ENCODE measurements around the gene MCFD2. TPM values are rescaled to one million over a fixed set of nuclear protein-coding genes. Genes with fewer than 3 reads are reported as not detected.

The MCFD2 gene
- total RNA-seq, 1 donor from 2014 or later: 111 TPM

DNA sequence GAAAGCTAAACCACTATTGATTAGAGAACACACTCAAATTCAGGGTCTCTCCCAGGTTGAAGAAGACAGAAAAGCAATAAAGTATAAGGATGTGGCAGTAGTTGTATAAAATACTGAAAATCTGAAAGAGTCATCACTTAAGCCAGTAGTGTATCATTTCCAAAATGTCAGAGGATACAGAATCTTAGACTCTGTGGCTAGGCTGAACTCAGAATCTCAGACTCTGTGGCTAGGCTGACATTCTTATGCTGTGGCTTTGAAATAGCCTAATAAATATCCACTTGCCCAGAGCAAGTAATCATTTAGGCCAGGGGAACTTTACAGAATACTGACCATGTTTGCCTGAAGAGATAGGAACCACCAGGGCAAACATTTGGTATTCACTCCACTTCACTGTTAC, 13.1 kb downstream of the MCFD2 start:
- no peak overlapping the region for H3K4me3 ChIP-seq
- TF ChIP-seq, protein P1, sequence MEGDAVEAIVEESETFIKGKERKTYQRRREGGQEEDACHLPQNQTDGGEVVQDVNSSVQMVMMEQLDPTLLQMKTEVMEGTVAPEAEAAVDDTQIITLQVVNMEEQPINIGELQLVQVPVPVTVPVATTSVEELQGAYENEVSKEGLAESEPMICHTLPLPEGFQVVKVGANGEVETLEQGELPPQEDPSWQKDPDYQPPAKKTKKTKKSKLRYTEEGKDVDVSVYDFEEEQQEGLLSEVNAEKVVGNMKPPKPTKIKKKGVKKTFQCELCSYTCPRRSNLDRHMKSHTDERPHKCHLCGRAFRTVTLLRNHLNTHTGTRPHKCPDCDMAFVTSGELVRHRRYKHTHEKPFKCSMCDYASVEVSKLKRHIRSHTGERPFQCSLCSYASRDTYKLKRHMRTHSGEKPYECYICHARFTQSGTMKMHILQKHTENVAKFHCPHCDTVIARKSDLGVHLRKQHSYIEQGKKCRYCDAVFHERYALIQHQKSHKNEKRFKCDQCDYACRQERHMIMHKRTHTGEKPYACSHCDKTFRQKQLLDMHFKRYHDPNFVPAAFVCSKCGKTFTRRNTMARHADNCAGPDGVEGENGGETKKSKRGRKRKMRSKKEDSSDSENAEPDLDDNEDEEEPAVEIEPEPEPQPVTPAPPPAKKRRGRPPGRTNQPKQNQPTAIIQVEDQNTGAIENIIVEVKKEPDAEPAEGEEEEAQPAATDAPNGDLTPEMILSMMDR (IDR thresholded peaks at IDR 0.05): no peak
- TF ChIP-seq EZH2phosphoT487 (IDR thresholded peaks at IDR 0.05) (no peak), EZH2 (IDR thresholded peaks at IDR 0.05) (no peak)
- DNase-seq (ENCODE audit: low spot score): no peak
- no peaks in the 10 kb centered on the region for H3K9me3 Mint-ChIP-seq
- H3K9me3 ChIP-seq (ENCODE audit: low read depth): no peaks in the 10 kb centered on the region
- no peak overlapping the region for H3K4me2 ChIP-seq
- H3K36me3 Mint-ChIP-seq: peaks cover 25% of the 10 kb centered on the region
- H4K20me1 ChIP-seq (ENCODE audit: low read depth): peaks cover 3% of the 10 kb centered on the region
- no peak overlapping the region for H3K27ac Mint-ChIP-seq
- no peak overlapping the region for H3K27ac ChIP-seq
- H2AFZ ChIP-seq (replicated peaks): no peak overlapping the region
- peaks cover 4% of the 10 kb centered on the region for H3K27me3 Mint-ChIP-seq (ENCODE audit: insufficient read depth, low read depth)
- no peaks in the 10 kb centered on the region for H3K4me1 ChIP-seq
- no peak overlapping the region for H3K4me3 Mint-ChIP-seq
- H3F3A ChIP-seq (ENCODE audit: low read depth): no peaks in the 10 kb centered on the region
- no peaks in the 10 kb centered on the region for H3K36me3 ChIP-seq
- no peaks in the 10 kb centered on the region for H3K4me1 Mint-ChIP-seq
- H3K27me3 ChIP-seq: no peaks in the 10 kb centered on the region
- no peak overlapping the region for H3K9ac ChIP-seq
- no peaks in the 10 kb centered on the region for H3K79me2 ChIP-seq (ENCODE audit: low read depth)

DNA sequence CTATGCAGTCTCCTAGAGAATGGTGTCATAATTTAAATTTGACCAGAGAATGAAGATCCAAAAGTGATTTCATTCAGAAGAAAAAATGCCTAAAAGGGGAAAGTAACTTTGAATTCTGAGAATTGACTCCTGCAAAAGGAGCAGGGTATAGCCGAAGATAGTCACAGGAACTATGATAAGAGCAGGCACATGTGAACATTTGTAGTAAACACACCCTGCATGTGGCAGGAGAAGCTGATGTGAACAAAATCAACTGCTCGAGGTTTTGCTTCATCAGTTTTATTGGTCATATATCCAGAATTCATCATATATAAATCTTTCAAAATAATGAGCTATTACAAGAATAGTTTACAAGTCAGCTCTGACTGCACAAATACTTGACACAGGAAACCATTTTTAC, 14.0 kb downstream of the MCFD2 start:
- no peaks in the 10 kb centered on the region for H3K79me2 ChIP-seq (ENCODE audit: low read depth)
- no peak overlapping the region for H2AFZ ChIP-seq (replicated peaks)
- DNase-seq (ENCODE audit: low spot score): no peak
- no peaks in the 10 kb centered on the region for H3F3A ChIP-seq (ENCODE audit: low read depth)
- H3K4me3 ChIP-seq: no peak overlapping the region
- no peaks in the 10 kb centered on the region for H3K36me3 ChIP-seq
- H3K27me3 ChIP-seq: no peaks in the 10 kb centered on the region
- Mint-ChIP-seq H3K4me1 (no peaks in the 10 kb centered on the region), H3K27me3 (ENCODE audit: insufficient read depth, low read depth) (peaks cover 4% of the 10 kb centered on the region), H3K27ac (no peak overlapping the region), H3K4me3 (no peak overlapping the region), H3K9me3 (no peaks in the 10 kb centered on the region), H3K36me3 (peaks cover 17% of the 10 kb centered on the region)
- H3K9ac ChIP-seq: no peak overlapping the region
- no peaks in the 10 kb centered on the region for H3K9me3 ChIP-seq (ENCODE audit: low read depth)
- TF ChIP-seq, protein P1 (IDR thresholded peaks at IDR 0.05): no peak
- TF ChIP-seq EZH2phosphoT487 (IDR thresholded peaks at IDR 0.05) (no peak), EZH2 (IDR thresholded peaks at IDR 0.05) (no peak)
- no peaks in the 10 kb centered on the region for H3K4me1 ChIP-seq
- peaks cover 3% of the 10 kb centered on the region for H4K20me1 ChIP-seq (ENCODE audit: low read depth)
- no peak overlapping the region for H3K4me2 ChIP-seq
- H3K27ac ChIP-seq: no peak overlapping the region

DNA sequence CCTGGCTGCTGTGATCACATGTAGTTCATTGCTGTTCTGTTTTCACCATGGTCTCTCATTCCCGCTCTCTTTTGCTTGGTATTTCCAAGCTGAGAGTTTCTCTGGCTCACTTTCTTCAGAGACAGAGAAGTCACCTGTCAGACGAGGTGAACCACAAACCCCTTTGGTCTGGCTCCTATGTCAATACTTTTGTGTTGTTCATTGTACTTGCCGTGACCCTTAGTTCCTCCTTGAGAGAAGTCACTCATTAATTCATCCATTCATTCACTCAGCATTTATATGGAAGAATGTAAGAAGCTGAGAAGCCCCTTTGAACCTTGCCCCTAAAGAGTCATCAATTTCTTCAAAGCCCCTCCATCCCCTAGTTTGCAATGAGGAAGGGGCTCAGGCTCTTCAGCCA, 15.2 kb downstream of the MCFD2 start:
- no peaks in the 10 kb centered on the region for H3K27me3 ChIP-seq
- no peaks in the 10 kb centered on the region for H3K79me2 ChIP-seq (ENCODE audit: low read depth)
- H3K9me3 ChIP-seq (ENCODE audit: low read depth): no peaks in the 10 kb centered on the region
- Mint-ChIP-seq H3K9me3 (no peaks in the 10 kb centered on the region), H3K27me3 (ENCODE audit: insufficient read depth, low read depth) (peaks cover 4% of the 10 kb centered on the region), H3K4me3 (no peak overlapping the region), H3K4me1 (no peaks in the 10 kb centered on the region), H3K27ac (no peak overlapping the region), H3K36me3 (peaks cover 13% of the 10 kb centered on the region)
- no peak overlapping the region for H3K9ac ChIP-seq
- H3F3A ChIP-seq (ENCODE audit: low read depth): no peaks in the 10 kb centered on the region
- no peaks in the 10 kb centered on the region for H4K20me1 ChIP-seq (ENCODE audit: low read depth)
- H3K36me3 ChIP-seq: no peaks in the 10 kb centered on the region
- TF ChIP-seq, protein P1 (IDR thresholded peaks at IDR 0.05): no peak
- TF ChIP-seq EZH2phosphoT487 (IDR thresholded peaks at IDR 0.05) (no peak), EZH2 (IDR thresholded peaks at IDR 0.05) (no peak)
- no peak overlapping the region for H3K4me2 ChIP-seq
- H3K27ac ChIP-seq: no peak overlapping the region
- H3K4me1 ChIP-seq: no peaks in the 10 kb centered on the region
- no peak overlapping the region for H3K4me3 ChIP-seq
- H2AFZ ChIP-seq (replicated peaks): no peak overlapping the region
- no peak for DNase-seq (ENCODE audit: low spot score)

All from neural progenitor cell (in vitro differentiated cells).